GM18511 (cell line): Measurements from ENCODE around the gene QKI.

Source experiments
- ATAC-seq: cut with Tn5 transposase; IDR thresholded peaks from one replicate; pipeline ENCODE4 v1.9.1; 2021; ENCODE audit warnings: mild to moderate bottlenecking, moderate library complexity; ENCODE audit not compliant: unreplicated experiment

QKI gene

GRCh38 chr6:163605385-163606097, 191.0 kb downstream of the QKI start:
- no peak for ATAC-seq

DNA sequence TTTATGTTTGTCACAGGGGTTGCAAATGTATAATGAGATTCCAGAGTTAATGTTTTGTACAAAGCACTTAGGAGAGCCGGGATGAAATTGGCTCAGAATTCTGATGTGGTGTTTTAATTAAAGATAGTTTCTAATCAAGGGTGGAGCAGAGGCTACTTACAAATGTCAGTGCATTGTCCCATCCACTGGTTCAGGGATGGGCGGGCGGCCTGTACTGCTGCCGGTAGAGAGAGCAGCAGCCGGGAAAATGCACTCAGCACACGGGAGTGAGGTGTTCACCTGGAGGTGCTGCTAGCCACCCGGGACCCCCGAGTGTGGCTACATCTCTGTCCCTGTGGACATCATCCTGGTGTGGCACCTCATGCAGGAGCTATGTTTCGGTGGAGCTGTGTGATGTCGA, 193.3 kb downstream of the QKI start:
- no peak for ATAC-seq

DNA sequence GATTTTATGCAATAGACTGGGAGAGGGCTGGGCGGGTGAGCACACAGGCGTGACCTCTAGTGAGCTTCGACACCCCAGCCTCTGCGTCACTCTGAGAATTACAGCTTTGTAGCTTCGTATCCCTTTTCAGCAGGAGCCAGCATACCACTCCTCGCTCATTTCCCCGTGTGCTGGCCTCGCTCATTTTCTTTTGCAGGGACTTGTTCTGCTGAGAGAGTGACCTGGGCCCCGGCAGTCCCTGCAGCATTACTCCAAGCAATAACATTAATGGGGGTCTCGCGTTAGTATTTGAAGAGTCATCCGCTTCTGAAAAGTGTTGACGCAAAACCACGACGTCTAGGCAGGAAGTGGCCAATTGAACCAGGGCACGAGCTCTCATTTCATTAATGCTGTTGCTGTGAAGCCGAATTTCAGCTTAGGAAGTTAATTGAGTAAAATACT, 193.7 kb downstream of the QKI start:
- ATAC-seq = no peak

DNA sequence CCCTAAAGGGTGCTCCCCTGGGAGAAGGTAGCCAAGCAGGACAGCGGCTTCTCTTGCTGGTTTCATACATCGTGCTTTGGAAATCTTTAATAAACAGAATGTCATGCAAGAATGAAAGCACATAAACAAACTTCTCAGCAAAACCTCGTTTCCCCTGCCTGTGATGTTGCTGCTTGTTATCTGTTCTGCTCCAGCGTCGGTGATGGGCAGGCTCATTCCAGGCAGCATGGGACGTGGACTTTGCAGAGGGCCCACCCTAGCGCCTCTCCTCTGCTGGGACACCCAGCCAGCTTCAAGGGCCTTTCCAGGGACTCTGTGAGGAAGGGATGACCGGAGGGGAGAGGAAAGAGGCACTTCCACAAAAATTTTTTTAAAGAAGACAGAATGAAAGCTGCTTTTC, 197.7 kb downstream of the QKI start:
- no peak for ATAC-seq

DNA sequence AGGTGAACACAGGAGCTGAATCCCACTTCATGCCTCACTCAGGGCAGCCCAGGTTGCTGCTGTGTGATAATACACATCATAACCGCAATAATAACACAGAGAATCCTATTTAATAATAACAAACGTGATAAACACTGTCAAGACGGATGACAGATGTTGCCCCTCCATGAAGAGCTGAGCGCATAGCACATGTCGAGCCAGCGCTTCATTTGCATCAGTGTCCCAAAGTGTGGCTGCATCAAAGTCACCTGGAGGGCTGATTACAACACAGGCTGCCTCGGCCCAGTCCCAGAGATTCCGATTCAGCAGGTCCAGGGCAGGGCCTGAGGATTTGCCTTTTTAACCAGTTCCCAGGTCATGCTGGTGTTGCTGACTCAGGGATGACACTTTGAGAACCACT, 198.5 kb downstream of the QKI start:
- no peak for ATAC-seq

DNA sequence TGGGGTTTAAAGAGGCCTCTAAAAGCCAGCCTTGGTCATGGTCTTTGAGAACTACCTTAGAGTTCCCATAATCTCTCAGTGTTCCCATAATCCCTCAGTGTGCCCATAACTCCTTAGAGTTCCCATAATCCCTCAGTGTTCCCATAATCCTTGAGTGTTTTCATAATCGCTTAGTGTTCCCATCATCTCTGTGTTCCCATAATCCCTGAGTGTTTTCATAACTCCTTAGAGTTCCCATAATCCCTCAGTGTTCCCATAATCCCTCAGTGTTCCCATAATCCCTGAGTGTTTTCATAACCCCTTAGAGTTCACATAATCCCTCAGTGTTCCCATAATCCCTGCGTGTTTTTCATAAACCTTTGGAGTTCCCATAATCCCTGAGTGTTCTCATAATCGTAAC, 199.2 kb downstream of the QKI start:
- ATAC-seq = no peak

DNA sequence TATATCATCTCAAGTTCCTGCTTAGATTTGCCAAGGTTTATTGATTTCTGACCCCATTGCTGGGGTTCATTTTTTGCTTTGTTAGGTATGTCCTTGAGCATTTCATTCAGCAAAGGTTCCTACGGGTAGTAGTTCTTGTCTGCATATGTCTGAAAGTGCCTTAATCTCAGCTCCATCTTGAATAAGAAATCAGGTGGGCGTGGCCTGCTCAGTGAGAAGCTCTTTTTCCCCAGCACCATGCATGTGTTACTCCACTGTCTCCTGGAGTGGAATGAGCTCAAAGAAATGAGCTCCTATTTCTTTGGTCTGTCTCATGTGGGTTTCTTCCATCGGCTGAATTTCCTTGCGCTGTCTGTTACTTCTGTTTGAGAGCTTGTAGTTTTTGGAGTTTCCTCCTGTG, 201.9 kb downstream of the QKI start:
- ATAC-seq = no peak

- ATAC-seq = no peak
Observed at GRCh38 chr6:163617549-163617948, 203.0 kb downstream of the QKI start.

DNA sequence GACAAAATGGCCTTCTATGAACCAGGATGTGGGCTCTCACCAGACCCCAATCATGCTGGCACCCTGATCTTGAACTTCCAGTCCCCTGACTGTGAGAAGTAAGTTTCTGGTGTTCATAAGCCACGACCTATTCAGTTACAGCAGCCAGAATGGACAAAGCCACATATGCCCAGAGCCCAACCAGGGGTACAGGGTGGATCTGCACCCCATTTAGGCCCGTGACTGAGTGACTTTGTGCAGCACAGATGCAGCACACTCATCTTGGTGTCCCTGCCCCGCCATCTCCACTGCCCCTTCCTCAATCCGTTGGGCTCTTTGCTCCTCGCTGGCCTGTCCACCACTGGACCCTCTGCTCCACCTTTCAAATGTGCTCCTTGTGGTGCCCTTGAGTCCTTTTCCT, 205.6 kb downstream of the QKI start:
- no peak for ATAC-seq

GRCh38 chr6:163620670-163621330, 206.3 kb downstream of the QKI start:
- ATAC-seq = peak; percentile 86

DNA sequence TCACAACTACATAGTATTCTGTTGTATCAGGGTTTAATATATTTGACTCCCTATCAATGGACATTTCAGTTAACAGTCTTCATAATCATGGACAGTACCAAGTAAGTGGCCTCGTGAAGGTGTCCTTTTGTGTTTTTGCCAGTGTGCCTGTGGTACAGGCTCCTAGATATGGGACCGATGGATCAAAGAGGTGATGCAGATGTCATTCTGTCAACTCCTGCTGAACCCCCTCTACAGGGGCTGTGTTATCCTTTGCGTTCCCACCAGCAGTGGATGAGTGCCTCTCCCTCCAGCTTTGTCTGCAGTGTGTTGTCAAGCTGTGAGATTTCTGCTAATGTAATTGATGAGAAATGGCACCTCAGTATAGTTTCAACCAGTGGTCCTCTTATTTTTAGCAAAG, 210.7 kb downstream of the QKI start:
- ATAC-seq = no peak

GRCh38 chr6:163626073-163626867, 211.8 kb downstream of the QKI start:
- ATAC-seq = no peak

DNA sequence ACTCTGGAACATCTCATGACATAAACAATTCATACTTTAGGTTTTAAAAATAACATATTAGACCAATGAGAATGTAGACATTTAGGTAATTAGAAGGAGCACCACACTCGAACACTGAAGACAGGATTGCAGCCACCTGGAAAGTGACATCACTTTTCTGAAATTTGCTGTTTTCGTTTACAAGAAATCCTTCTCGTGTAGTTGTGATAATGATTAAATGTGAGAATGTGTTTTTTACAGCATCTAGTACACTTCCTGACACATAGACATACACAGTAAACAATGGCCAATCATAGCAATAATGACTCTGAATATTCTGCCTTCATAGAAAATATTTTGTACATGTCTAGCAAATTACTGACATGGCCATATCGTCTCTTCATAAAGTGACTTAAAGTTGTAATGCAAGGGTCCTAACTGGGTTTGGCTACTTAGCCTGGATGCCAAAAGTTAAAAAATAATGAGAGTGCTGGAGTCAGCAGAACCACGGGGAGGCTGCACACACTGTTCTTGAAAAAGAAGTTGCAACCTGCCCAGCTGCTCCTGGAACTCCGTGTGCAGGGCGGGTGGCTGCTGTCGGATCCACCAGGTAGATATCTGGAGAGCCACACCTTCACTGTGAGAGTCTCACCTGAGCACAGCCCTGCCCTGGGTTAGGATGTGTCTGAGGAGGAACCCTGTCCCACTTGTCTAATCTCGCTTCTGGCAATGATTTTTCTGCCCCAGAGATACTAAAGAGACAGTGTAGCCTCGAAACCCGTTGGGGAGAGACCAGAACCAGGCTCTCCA, 212.9 kb downstream of the QKI start:
- no peak for ATAC-seq
